HCT116 (cell line): ENCODE data around the gene PCDHGA4. TPM values are rescaled to one million over a fixed set of nuclear protein-coding genes. Genes with fewer than 3 reads are reported as not detected.

ENCODE experiments used
- ATAC-seq: fragments of 200-7000 bp; cut with Tn5 transposase; 2 replicates; pipeline ENCODE4 v1.9.1; 2020; ENCODE audit warnings: mild to moderate bottlenecking, moderate library complexity
- BruUV-seq: library from RNA; stranded (reverse); fragments of 400-500 nt; replicated peaks from 2 replicates; lab custom pipeline; 2021; lab: Mats Ljungman, UMichigan
- CTCF ChIA-PET: fragments of 300-600 bp; sonication (Branson Sonifier 250); formaldehyde crosslinking; loops from one replicate; lab custom pipeline; 2021; ENCODE audit warnings: antibody characterized with exemption; lab: Charles Lee
- POLR2A ChIA-PET: fragments of 300-600, 350-600 bp; sonication (Branson Sonifier 250); formaldehyde crosslinking; loops from one replicate; lab custom pipeline; 2021; ENCODE audit warnings: antibody characterized with exemption; lab: Charles Lee
- RAD21 ChIA-PET, 2 experiments: fragments of 300-600 bp; sonication (Branson Sonifier 250); formaldehyde crosslinking; loops; one replicate each; lab custom pipeline; 2023; ENCODE audit warnings: low total read pairs in 2 of 2; ENCODE audit not compliant: uncharacterized antibody in 2 of 2, unreplicated experiment in 2 of 2, low non-redundant PET in 1 of 2; lab: Charles Lee
- DNase-seq: peaks from one replicate; pipeline ENCODE4 v3.0.0-alpha.2; 2010; ENCODE audit warnings: low read depth, low spot score
- H2AFZ ChIP-seq: fragments of 200-600 bp; shearing (Covaris generic), sonication (generic); 2 replicates; pipeline ENCODE4 v1.6.1; 2017; ENCODE audit warnings: low read depth, mixed run types, mixed read lengths, antibody characterized with exemption, low read length; ENCODE audit not compliant: poor library complexity, severe bottlenecking
- H3K27ac ChIP-seq: 2 replicates; pipeline ENCODE4 v1.5.1; 2012; ENCODE audit warnings: low read depth, low read length
- H3K27me3 ChIP-seq: fragments of 200-600 bp; sonication (generic); 2 replicates; pipeline ENCODE4 v1.6.1; 2016; ENCODE audit warnings: mixed run types, low read length, mixed read lengths; ENCODE audit not compliant: insufficient read depth
- H3K36me3 ChIP-seq, 2 experiments: fragments of 200-500 bp in 1 of 2; fragments of 200-600 bp in 1 of 2; sonication (Bioruptor generic) in 1 of 2; sonication (generic) in 1 of 2; 2 replicates each; pipeline versions ENCODE4 v1.5.1 to v1.6.1; 2014 to 2016; ENCODE audit warnings: low read length in 2 of 2, inconsistent platforms in 1 of 2, mixed read lengths in 1 of 2, mixed run types in 1 of 2; ENCODE audit not compliant: insufficient read depth in 2 of 2, control insufficient read depth in 1 of 2
- H3K4me1 ChIP-seq, 2 experiments: fragments of 200-600 bp in 1 of 2; sonication (generic) in 1 of 2; 2 replicates each; pipeline versions ENCODE4 v1.5.1 to v1.6.1; 2012 to 2017; ENCODE audit warnings: low read length in 2 of 2, inconsistent platforms in 1 of 2, mild to moderate bottlenecking in 1 of 2, mixed read lengths in 1 of 2, mixed run types in 1 of 2, moderate library complexity in 1 of 2; ENCODE audit not compliant: insufficient read depth in 2 of 2, control insufficient read depth in 1 of 2
- H3K4me2 ChIP-seq: fragments of 200-600 bp; sonication (generic); 2 replicates; pipeline ENCODE4 v1.6.1; 2017; ENCODE audit warnings: mixed run types, low read length, mixed read lengths
- H3K4me3 ChIP-seq, 2 experiments: fragments of 200-600 bp in 1 of 2; sonication (generic) in 1 of 2; replicated peaks in 1 of 2; 2 replicates each; pipeline ENCODE4 v1.5.1; 2011 to 2016; ENCODE audit warnings: low read length in 2 of 2, control low read depth in 1 of 2, low read depth in 1 of 2, mild to moderate bottlenecking in 1 of 2, mixed read lengths in 1 of 2, mixed run types in 1 of 2
- H3K79me2 ChIP-seq: fragments of 200-600 bp; sonication (generic); 2 replicates; pipeline ENCODE4 v1.6.1; 2017; ENCODE audit warnings: mild to moderate bottlenecking, mixed run types, low read length, moderate library complexity, mixed read lengths; ENCODE audit not compliant: insufficient read depth
- H3K9ac ChIP-seq: fragments of 200-600 bp; sonication (generic); 2 replicates; pipeline ENCODE4 v1.6.1; 2016; ENCODE audit warnings: low read length, mixed read lengths
- H3K9me2 ChIP-seq: fragments of 200-600 bp; sonication (generic), shearing (Covaris generic); 2 replicates; pipeline ENCODE4 v1.6.1; 2017; ENCODE audit warnings: mixed run types, mild to moderate bottlenecking, moderate library complexity; ENCODE audit not compliant: insufficient read depth
- H3K9me3 ChIP-seq, 2 experiments: fragments of 200-500 bp in 1 of 2; fragments of 200-600 bp in 1 of 2; sonication (Bioruptor generic) in 1 of 2; sonication (generic) in 1 of 2; 2 replicates each; pipeline ENCODE4 v1.6.1; 2014 to 2017; ENCODE audit warnings: low read length in 2 of 2, mixed read lengths in 2 of 2, inconsistent platforms in 1 of 2, low read depth in 1 of 2, mild to moderate bottlenecking in 1 of 2, mixed run types in 1 of 2, moderate library complexity in 1 of 2; ENCODE audit not compliant: control insufficient read depth in 1 of 2, insufficient read depth in 1 of 2
- H4K20me1 ChIP-seq: fragments of 200-600 bp; sonication (generic), shearing (Covaris generic); 2 replicates; pipeline ENCODE4 v1.6.1; 2017; ENCODE audit warnings: mixed run types, mild to moderate bottlenecking, moderate library complexity; ENCODE audit not compliant: insufficient read depth
- ATF3 ChIP-seq: IDR thresholded peaks from 2 replicates; pipeline ENCODE4 v1.6.1; 2012
- CEBPB ChIP-seq: IDR thresholded peaks from 2 replicates; pipeline ENCODE4 v1.6.1; 2012; ENCODE audit warnings: low read depth
- EGR1 ChIP-seq: IDR thresholded peaks from 2 replicates; pipeline ENCODE4 v1.6.1; 2012; ENCODE audit warnings: low read depth
- EZH2 ChIP-seq: fragments of 200-600 bp; sonication (generic); IDR thresholded peaks from 2 replicates; pipeline ENCODE4 v1.6.1; 2017; ENCODE audit warnings: antibody characterized with exemption, mixed run types
- FOSL1 ChIP-seq: IDR thresholded peaks from 2 replicates; pipeline ENCODE4 v1.6.1; 2012; ENCODE audit warnings: low read depth
- POLR2A ChIP-seq: IDR thresholded peaks from 2 replicates; pipeline ENCODE4 v1.7.0; 2011; ENCODE audit warnings: borderline replicate concordance; ENCODE audit not compliant: insufficient read depth, insufficient read length; ENCODE audit errors: extremely low read depth
- POLR2AphosphoS5 ChIP-seq: IDR thresholded peaks from 2 replicates; pipeline ENCODE4 v1.6.1; 2011; ENCODE audit warnings: mild to moderate bottlenecking, low read depth, low read length, moderate library complexity
- SIN3A ChIP-seq: IDR thresholded peaks from 2 replicates; pipeline ENCODE4 v1.6.1; 2012; ENCODE audit warnings: low read depth
- SRF ChIP-seq: IDR thresholded peaks from 2 replicates; pipeline ENCODE4 v1.6.1; 2012; ENCODE audit warnings: low read depth
- TCF7L2 ChIP-seq: IDR thresholded peaks from 2 replicates; pipeline ENCODE4 v1.7.0; 2011; ENCODE audit warnings: borderline replicate concordance, inconsistent platforms; ENCODE audit not compliant: insufficient read depth, insufficient read length; ENCODE audit errors: extremely low read depth
- YY1 ChIP-seq: IDR thresholded peaks from 2 replicates; pipeline ENCODE4 v1.6.1; 2011; ENCODE audit warnings: low read length, low read depth, moderate library complexity, mild to moderate bottlenecking; ENCODE audit not compliant: insufficient replicate concordance; ENCODE audit errors: extremely low read depth
- ZFX ChIP-seq: fragments of 450-650 bp; IDR thresholded peaks from 2 replicates; pipeline ENCODE4 v1.6.1; 2017
- ZNF274 ChIP-seq: fragments of 200-500 bp; sonication (Bioruptor generic); IDR thresholded peaks from 2 replicates; pipeline ENCODE4 v1.6.1; 2014; ENCODE audit warnings: mild to moderate bottlenecking, low read depth, low read length, inconsistent platforms
- intact Hi-C: fragments of 100-400 bp; cut with micrococcal nuclease; formaldehyde crosslinking; loops from 2 replicates; pipeline ENCODE4 v1.10.0; 2022
- total RNA-seq: library from RNA; stranded (reverse); gene quantifications from one replicate; pipeline ENCODE4 v1.2.1, GENCODE V29; 2021; ENCODE audit not compliant: unreplicated experiment
- TF ChIP-seq, protein P1 (sequence below), 3 experiments: fragments of 200-600 bp in 1 of 3; sonication (generic) in 1 of 3; IDR thresholded peaks in 2 of 3; conservative IDR thresholded peaks in 1 of 3; 2 replicates each; pipeline ENCODE4 v1.5.1; 2012 to 2017; ENCODE audit warnings: low read depth in 2 of 3, low read length in 2 of 3, antibody characterized with exemption in 1 of 3, borderline replicate concordance in 1 of 3, control low read depth in 1 of 3, mild to moderate bottlenecking in 1 of 3, mixed read lengths in 1 of 3, mixed run types in 1 of 3, moderate library complexity in 1 of 3; ENCODE audit not compliant: insufficient read depth in 1 of 3
- TF ChIP-seq, protein P2 (sequence below): IDR thresholded peaks from 2 replicates; pipeline ENCODE4 v1.6.1; 2012; ENCODE audit warnings: low read depth
- TF ChIP-seq, protein P3 (sequence below): IDR thresholded peaks from 2 replicates; pipeline ENCODE4 v1.6.1; 2011; ENCODE audit warnings: mild to moderate bottlenecking, low read length, moderate library complexity; ENCODE audit not compliant: insufficient replicate concordance; ENCODE audit errors: extremely low read depth

PCDHGA4 gene
- total RNA-seq, 1 experiment from 2014 or later = not detected

- TF ChIP-seq EZH2 (no peak), TCF7L2 (no peak), FOSL1 (no peak), ZFX (no peak), SIN3A (no peak)
- TF ChIP-seq, protein P1, sequence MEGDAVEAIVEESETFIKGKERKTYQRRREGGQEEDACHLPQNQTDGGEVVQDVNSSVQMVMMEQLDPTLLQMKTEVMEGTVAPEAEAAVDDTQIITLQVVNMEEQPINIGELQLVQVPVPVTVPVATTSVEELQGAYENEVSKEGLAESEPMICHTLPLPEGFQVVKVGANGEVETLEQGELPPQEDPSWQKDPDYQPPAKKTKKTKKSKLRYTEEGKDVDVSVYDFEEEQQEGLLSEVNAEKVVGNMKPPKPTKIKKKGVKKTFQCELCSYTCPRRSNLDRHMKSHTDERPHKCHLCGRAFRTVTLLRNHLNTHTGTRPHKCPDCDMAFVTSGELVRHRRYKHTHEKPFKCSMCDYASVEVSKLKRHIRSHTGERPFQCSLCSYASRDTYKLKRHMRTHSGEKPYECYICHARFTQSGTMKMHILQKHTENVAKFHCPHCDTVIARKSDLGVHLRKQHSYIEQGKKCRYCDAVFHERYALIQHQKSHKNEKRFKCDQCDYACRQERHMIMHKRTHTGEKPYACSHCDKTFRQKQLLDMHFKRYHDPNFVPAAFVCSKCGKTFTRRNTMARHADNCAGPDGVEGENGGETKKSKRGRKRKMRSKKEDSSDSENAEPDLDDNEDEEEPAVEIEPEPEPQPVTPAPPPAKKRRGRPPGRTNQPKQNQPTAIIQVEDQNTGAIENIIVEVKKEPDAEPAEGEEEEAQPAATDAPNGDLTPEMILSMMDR (IDR thresholded peaks at IDR 0.05 in 2 of 3, conservative IDR thresholded peaks at IDR 0.05 in 1 of 3; ENCODE audit: borderline replicate concordance in 1 of 3, insufficient read depth in 1 of 3, low read depth in 2 of 3, low read length in 2 of 3) = no peak
Measured at GRCh38 chr5:141382469-141383294, 27.9 kb downstream of the PCDHGA4 start, which contains the start of gene PCDHGA7 (continued).

DNA sequence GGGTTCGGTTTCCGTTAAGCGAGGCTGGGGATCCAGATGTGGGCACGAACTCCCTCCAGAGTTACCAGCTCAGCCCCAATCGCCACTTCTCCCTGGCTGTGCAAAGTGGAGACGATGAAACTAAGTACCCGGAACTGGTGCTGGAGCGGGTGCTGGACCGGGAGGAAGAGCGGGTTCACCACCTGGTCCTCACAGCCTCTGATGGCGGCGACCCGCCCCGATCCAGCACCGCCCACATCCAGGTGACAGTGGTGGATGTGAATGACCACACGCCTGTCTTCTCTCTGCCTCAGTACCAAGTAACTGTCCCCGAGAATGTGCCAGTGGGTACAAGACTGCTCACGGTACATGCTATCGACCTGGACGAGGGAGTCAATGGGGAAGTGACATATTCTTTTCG, 28.5 kb downstream of the PCDHGA4 start:
- H3K9me3 ChIP-seq = no peaks in the 10 kb centered on the region; a peak in 2 of 4 replicates
- H3K79me2 ChIP-seq = no peaks in the 10 kb centered on the region
- RAD21 ChIA-PET = no interaction called here
- no peaks in the 10 kb centered on the region for H4K20me1 ChIP-seq
- DNase-seq (no peak), ATAC-seq (no peak)
- H3K4me1 ChIP-seq = no peaks in the 10 kb centered on the region
- CTCF ChIA-PET = no interaction called here
- H3K4me3 ChIP-seq = no peak overlapping the region
- no peaks in the 10 kb centered on the region for H3K36me3 ChIP-seq
- intact Hi-C loops = no loop called here
- no peak overlapping the region for H2AFZ ChIP-seq
- no peaks in the 10 kb centered on the region for H3K27me3 ChIP-seq
- no peak overlapping the region for H3K4me2 ChIP-seq
- TF ChIP-seq POLR2A (no peak), ATF3 (no peak), POLR2AphosphoS5 (no peak), EGR1 (no peak), ZNF274 (no peak), EZH2 (no peak), ZFX (no peak), TCF7L2 (no peak), CEBPB (no peak), YY1 (no peak), SIN3A (no peak), SRF (no peak)
- TF ChIP-seq, protein P2, sequence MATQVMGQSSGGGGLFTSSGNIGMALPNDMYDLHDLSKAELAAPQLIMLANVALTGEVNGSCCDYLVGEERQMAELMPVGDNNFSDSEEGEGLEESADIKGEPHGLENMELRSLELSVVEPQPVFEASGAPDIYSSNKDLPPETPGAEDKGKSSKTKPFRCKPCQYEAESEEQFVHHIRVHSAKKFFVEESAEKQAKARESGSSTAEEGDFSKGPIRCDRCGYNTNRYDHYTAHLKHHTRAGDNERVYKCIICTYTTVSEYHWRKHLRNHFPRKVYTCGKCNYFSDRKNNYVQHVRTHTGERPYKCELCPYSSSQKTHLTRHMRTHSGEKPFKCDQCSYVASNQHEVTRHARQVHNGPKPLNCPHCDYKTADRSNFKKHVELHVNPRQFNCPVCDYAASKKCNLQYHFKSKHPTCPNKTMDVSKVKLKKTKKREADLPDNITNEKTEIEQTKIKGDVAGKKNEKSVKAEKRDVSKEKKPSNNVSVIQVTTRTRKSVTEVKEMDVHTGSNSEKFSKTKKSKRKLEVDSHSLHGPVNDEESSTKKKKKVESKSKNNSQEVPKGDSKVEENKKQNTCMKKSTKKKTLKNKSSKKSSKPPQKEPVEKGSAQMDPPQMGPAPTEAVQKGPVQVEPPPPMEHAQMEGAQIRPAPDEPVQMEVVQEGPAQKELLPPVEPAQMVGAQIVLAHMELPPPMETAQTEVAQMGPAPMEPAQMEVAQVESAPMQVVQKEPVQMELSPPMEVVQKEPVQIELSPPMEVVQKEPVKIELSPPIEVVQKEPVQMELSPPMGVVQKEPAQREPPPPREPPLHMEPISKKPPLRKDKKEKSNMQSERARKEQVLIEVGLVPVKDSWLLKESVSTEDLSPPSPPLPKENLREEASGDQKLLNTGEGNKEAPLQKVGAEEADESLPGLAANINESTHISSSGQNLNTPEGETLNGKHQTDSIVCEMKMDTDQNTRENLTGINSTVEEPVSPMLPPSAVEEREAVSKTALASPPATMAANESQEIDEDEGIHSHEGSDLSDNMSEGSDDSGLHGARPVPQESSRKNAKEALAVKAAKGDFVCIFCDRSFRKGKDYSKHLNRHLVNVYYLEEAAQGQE = no peak
- TF ChIP-seq, protein P3, sequence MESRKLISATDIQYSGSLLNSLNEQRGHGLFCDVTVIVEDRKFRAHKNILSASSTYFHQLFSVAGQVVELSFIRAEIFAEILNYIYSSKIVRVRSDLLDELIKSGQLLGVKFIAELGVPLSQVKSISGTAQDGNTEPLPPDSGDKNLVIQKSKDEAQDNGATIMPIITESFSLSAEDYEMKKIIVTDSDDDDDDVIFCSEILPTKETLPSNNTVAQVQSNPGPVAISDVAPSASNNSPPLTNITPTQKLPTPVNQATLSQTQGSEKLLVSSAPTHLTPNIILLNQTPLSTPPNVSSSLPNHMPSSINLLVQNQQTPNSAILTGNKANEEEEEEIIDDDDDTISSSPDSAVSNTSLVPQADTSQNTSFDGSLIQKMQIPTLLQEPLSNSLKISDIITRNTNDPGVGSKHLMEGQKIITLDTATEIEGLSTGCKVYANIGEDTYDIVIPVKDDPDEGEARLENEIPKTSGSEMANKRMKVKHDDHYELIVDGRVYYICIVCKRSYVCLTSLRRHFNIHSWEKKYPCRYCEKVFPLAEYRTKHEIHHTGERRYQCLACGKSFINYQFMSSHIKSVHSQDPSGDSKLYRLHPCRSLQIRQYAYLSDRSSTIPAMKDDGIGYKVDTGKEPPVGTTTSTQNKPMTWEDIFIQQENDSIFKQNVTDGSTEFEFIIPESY = no peak
- TF ChIP-seq, all 23 proteins: peak for 0
- Histone ChIP-seq H3K27ac (no peak overlapping the region), H3K9me2 (no peaks in the 10 kb centered on the region), H3K9ac (no peak overlapping the region)
- POLR2A ChIA-PET = no interaction called here
- BruUV-seq = no TSS peak
